Keratinocyte (primary cell): Measurements from ENCODE around the gene EPB41. TPM values are rescaled to one million over a fixed set of nuclear protein-coding genes. Genes with fewer than 3 reads are reported as not detected.

Experiments used
- DNase-seq: peaks from one replicate; pipeline ENCODE4 v3.0.0-alpha.2; 2011; ENCODE audit warnings: low read depth, missing footprints, low spot score
- FAIRE-seq: peaks from 2 replicates; lab custom pipeline; 2011; peaks lifted over from hg19 to GRCh38; lab: Jason Lieb, UNC
- H2AFZ ChIP-seq: 2 replicates; pipeline ENCODE4 v1.6.0; 2012; ENCODE audit warnings: low read length, control low read depth, inconsistent platforms; ENCODE audit not compliant: control insufficient read depth
- H3K27ac ChIP-seq: 2 replicates; pipeline ENCODE4 v1.5.1; 2011; ENCODE audit warnings: low read length; ENCODE audit not compliant: control insufficient read depth, insufficient read depth
- H3K27me3 ChIP-seq: 3 replicates; pipeline ENCODE4 v1.6.0; 2011; ENCODE audit warnings: low read length; ENCODE audit not compliant: control insufficient read depth, insufficient read depth; ENCODE audit errors: extremely low read depth
- H3K36me3 ChIP-seq, 2 experiments: 2 replicates in 1 of 2; 3 replicates in 1 of 2; pipeline ENCODE4 v1.5.1; 2011; ENCODE audit warnings: low read length in 2 of 2, mild to moderate bottlenecking in 1 of 2; ENCODE audit not compliant: control insufficient read depth in 2 of 2, insufficient read depth in 2 of 2; ENCODE audit errors: extremely low read depth in 1 of 2
- H3K4me1 ChIP-seq: 3 replicates; pipeline ENCODE4 v1.5.1; 2011; ENCODE audit warnings: low read length; ENCODE audit not compliant: control insufficient read depth, insufficient read depth; ENCODE audit errors: extremely low read depth
- H3K4me2 ChIP-seq: 3 replicates; pipeline ENCODE4 v1.6.0; 2011; ENCODE audit warnings: low read depth, low read length; ENCODE audit not compliant: control insufficient read depth, insufficient read depth; ENCODE audit errors: extremely low read depth
- H3K4me3 ChIP-seq, 3 experiments: fragments of 200-600 bp in 1 of 3; sonication (generic) in 1 of 3; 2 replicates in 2 of 3; 3 replicates in 1 of 3; pipeline ENCODE4 v1.5.1; 2011 to 2016; ENCODE audit warnings: low read length in 3 of 3, mild to moderate bottlenecking in 3 of 3, control low read depth in 2 of 3, inconsistent platforms in 1 of 3, low read depth in 1 of 3, mixed read lengths in 1 of 3, mixed run types in 1 of 3, moderate library complexity in 1 of 3; ENCODE audit not compliant: control insufficient read depth in 2 of 3, insufficient read depth in 2 of 3; ENCODE audit errors: extremely low read depth in 1 of 3
- H3K79me2 ChIP-seq: 2 replicates; pipeline ENCODE4 v1.6.0; 2012; ENCODE audit warnings: low read length; ENCODE audit not compliant: control insufficient read depth, insufficient read depth
- H3K9ac ChIP-seq: 3 replicates; pipeline ENCODE4 v1.6.0; 2011; ENCODE audit warnings: low read length; ENCODE audit not compliant: control insufficient read depth, insufficient read depth; ENCODE audit errors: extremely low read depth
- H3K9me1 ChIP-seq: 3 replicates; pipeline ENCODE4 v1.6.0; 2011; ENCODE audit warnings: low read length; ENCODE audit not compliant: control insufficient read depth, insufficient read depth; ENCODE audit errors: extremely low read depth
- H3K9me3 ChIP-seq: 2 replicates; pipeline ENCODE4 v1.5.1; 2012; ENCODE audit warnings: low read depth, low read length; ENCODE audit not compliant: control insufficient read depth
- H4K20me1 ChIP-seq: 3 replicates; pipeline ENCODE4 v1.6.0; 2011; ENCODE audit warnings: low read length; ENCODE audit not compliant: control insufficient read depth, insufficient read depth; ENCODE audit errors: extremely low read depth
- CTCF ChIP-seq, 3 experiments: IDR thresholded peaks in 1 of 3; conservative IDR thresholded peaks in 1 of 3; optimal IDR thresholded peaks in 1 of 3; 2 replicates in 2 of 3; 3 replicates in 1 of 3; pipeline versions ENCODE3 to v1.5.1; 2011; ENCODE audit warnings: low read length in 3 of 3, mild to moderate bottlenecking in 3 of 3, moderate library complexity in 2 of 3, control low read depth in 1 of 3, inconsistent platforms in 1 of 3; ENCODE audit not compliant: insufficient read depth in 2 of 3; ENCODE audit errors: extremely low read depth in 1 of 3
- EZH2 ChIP-seq: IDR thresholded peaks from one replicate; pipeline ENCODE4 v1.6.1; 2012; ENCODE audit warnings: inconsistent platforms, mild to moderate bottlenecking, low read length, moderate library complexity
- dilution Hi-C: fragments of 300-500 bp; cut with MboI; formaldehyde crosslinking; loops from one replicate; pipeline ENCODE4 v1.7.0; 2020; ENCODE audit warnings: low sequenced_read_pairs; ENCODE audit not compliant: extremely low pct_ligation_motif_present
- polyA plus RNA-seq, 5 experiments: library from polyadenylated mRNA; depleted of rRNA in 3 of 5; stranded (reverse) in 3 of 5; stranded (forward) in 1 of 5; unstranded in 1 of 5; fragments of >200 nt; gene quantifications; 1 replicate in 1 of 5; 2 replicates in 3 of 5; 3 replicates in 1 of 5; pipeline versions ENCODE4 v1.2.1 to v1.2.3, GENCODE V29; 2011 to 2012; ENCODE audit warnings: missing spikeins in 2 of 5, low read depth in 1 of 5, low replicate concordance in 1 of 5

EPB41 gene
- polyA plus RNA-seq, 1 donor (not counting 4 experiments of a cell fraction or from before 2014, with no cell fraction given), result 21.1 TPM

- Histone ChIP-seq H3K4me2 (no peak overlapping the region), H3K36me3 (peaks cover 9 to 11% of the 10 kb centered on the region in 2 experiments), H3K4me1 (no peaks in the 10 kb centered on the region), H3K9me3 (no peaks in the 10 kb centered on the region), H3K27me3 (no peaks in the 10 kb centered on the region), H3K9ac (no peak overlapping the region), H3K27ac (no peak overlapping the region), H3K79me2 (peaks cover 3% of the 10 kb centered on the region), H4K20me1 (no peaks in the 10 kb centered on the region), H3K4me3 (no peak overlapping the region), H3K9me1 (no peaks in the 10 kb centered on the region), H2AFZ (no peak overlapping the region)
- no peak for DNase-seq
- dilution Hi-C loops, result no loop called here
- TF ChIP-seq CTCF (optimal IDR thresholded peaks at IDR 0.05 in 1 of 3, IDR thresholded peaks at IDR 0.05 in 1 of 3, conservative IDR thresholded peaks at IDR 0.05 in 1 of 3; ENCODE audit: extremely low read depth in 1 of 3, insufficient read depth in 2 of 3, low read length in 3 of 3) (peak; percentile 13 to 36 (median 24)), EZH2 (no peak)
- FAIRE-seq, result no peak
Observed at GRCh38 chr1:28893403-28894102, 20.8 kb upstream of the EPB41 start.

- Histone ChIP-seq H3K4me2 (no peak overlapping the region), H3K9me3 (no peaks in the 10 kb centered on the region), H2AFZ (no peak overlapping the region), H3K27me3 (no peaks in the 10 kb centered on the region), H3K27ac (no peak overlapping the region), H3K9ac (no peak overlapping the region), H4K20me1 (no peaks in the 10 kb centered on the region), H3K79me2 (peaks cover 3% of the 10 kb centered on the region), H3K4me3 (no peak overlapping the region), H3K9me1 (no peaks in the 10 kb centered on the region), H3K36me3 (peaks cover 9 to 11% of the 10 kb centered on the region in 2 experiments), H3K4me1 (no peaks in the 10 kb centered on the region)
- DNase-seq, result no peak
- FAIRE-seq, result no peak
- TF ChIP-seq CTCF (optimal IDR thresholded peaks at IDR 0.05 in 1 of 3, IDR thresholded peaks at IDR 0.05 in 1 of 3, conservative IDR thresholded peaks at IDR 0.05 in 1 of 3; ENCODE audit: extremely low read depth in 1 of 3, insufficient read depth in 2 of 3, low read length in 3 of 3) (no peak), EZH2 (no peak)
- dilution Hi-C loops, result no loop called here
Observed at GRCh38 chr1:28894785-28895184, 19.6 kb upstream of the EPB41 start.
